HL-60 (cell line): Measurements from ENCODE around the gene SLC4A4.

Source experiments
- GABPA ChIP-seq: IDR thresholded peaks from 2 replicates; pipeline ENCODE4 v1.6.1; 2012; ENCODE audit warnings: low read depth
- POLR2AphosphoS5 ChIP-seq: IDR thresholded peaks from 2 replicates; pipeline ENCODE4 v1.6.1; 2012; ENCODE audit warnings: low read depth
- SPI1 ChIP-seq: IDR thresholded peaks from 2 replicates; pipeline ENCODE4 v1.6.1; 2012; ENCODE audit warnings: low read depth, mild to moderate bottlenecking, borderline replicate concordance
- TF ChIP-seq, protein P1 (sequence below): IDR thresholded peaks from 2 replicates; pipeline ENCODE4 v1.6.1; 2012; ENCODE audit warnings: low read depth; ENCODE audit not compliant: insufficient replicate concordance
- TF ChIP-seq, protein P2 (sequence below): IDR thresholded peaks from one replicate; pipeline ENCODE4 v1.5.1; 2011; ENCODE audit warnings: low read length, control low read depth, inconsistent platforms; ENCODE audit not compliant: insufficient read depth

DNA sequence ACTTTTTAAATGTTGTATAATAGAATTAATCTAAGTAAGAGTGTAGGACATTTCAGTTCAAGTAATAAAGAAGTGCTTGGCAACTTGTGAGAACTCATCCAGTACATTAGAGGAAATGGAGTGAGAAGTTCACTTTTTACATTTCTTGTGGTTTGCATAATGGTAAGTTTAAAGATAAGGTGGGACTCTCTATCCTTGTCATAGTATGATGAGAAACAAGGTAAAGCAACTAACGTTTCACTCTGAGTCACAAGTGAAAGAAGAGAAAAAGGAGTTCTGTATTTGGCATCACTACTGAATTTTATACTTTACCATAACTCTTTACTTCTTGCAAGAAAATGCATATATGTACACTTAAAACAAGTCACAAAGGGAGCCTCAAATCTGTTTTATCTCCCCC lies 219.4 kb downstream of the SLC4A4 start:
- TF ChIP-seq, protein P1, sequence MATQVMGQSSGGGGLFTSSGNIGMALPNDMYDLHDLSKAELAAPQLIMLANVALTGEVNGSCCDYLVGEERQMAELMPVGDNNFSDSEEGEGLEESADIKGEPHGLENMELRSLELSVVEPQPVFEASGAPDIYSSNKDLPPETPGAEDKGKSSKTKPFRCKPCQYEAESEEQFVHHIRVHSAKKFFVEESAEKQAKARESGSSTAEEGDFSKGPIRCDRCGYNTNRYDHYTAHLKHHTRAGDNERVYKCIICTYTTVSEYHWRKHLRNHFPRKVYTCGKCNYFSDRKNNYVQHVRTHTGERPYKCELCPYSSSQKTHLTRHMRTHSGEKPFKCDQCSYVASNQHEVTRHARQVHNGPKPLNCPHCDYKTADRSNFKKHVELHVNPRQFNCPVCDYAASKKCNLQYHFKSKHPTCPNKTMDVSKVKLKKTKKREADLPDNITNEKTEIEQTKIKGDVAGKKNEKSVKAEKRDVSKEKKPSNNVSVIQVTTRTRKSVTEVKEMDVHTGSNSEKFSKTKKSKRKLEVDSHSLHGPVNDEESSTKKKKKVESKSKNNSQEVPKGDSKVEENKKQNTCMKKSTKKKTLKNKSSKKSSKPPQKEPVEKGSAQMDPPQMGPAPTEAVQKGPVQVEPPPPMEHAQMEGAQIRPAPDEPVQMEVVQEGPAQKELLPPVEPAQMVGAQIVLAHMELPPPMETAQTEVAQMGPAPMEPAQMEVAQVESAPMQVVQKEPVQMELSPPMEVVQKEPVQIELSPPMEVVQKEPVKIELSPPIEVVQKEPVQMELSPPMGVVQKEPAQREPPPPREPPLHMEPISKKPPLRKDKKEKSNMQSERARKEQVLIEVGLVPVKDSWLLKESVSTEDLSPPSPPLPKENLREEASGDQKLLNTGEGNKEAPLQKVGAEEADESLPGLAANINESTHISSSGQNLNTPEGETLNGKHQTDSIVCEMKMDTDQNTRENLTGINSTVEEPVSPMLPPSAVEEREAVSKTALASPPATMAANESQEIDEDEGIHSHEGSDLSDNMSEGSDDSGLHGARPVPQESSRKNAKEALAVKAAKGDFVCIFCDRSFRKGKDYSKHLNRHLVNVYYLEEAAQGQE: no peak
- TF ChIP-seq, protein P2, sequence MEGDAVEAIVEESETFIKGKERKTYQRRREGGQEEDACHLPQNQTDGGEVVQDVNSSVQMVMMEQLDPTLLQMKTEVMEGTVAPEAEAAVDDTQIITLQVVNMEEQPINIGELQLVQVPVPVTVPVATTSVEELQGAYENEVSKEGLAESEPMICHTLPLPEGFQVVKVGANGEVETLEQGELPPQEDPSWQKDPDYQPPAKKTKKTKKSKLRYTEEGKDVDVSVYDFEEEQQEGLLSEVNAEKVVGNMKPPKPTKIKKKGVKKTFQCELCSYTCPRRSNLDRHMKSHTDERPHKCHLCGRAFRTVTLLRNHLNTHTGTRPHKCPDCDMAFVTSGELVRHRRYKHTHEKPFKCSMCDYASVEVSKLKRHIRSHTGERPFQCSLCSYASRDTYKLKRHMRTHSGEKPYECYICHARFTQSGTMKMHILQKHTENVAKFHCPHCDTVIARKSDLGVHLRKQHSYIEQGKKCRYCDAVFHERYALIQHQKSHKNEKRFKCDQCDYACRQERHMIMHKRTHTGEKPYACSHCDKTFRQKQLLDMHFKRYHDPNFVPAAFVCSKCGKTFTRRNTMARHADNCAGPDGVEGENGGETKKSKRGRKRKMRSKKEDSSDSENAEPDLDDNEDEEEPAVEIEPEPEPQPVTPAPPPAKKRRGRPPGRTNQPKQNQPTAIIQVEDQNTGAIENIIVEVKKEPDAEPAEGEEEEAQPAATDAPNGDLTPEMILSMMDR: no peak
- TF ChIP-seq POLR2AphosphoS5 (no peak), GABPA (no peak), SPI1 (no peak)
